Epithelial cell of proximal tubule (primary cell): Measurements from ENCODE around the gene SOAT2. TPM values are rescaled to one million over a fixed set of nuclear protein-coding genes. Genes with fewer than 3 reads are reported as not detected.
A peak's percentile ranks its signal among the peaks of the same experiment; 100 is the strongest.

ENCODE experiments used
- DNase-seq: peaks from one replicate; pipeline ENCODE4 v3.0.0-alpha.2; 2011; ENCODE audit warnings: low read depth
- H3K4me3 ChIP-seq: 2 replicates; pipeline ENCODE4 v1.5.1; 2011; ENCODE audit warnings: low read depth, mild to moderate bottlenecking, low read length
- CTCF ChIP-seq: conservative IDR thresholded peaks from 2 replicates; pipeline ENCODE4 v1.5.1; 2012; ENCODE audit warnings: low read depth, mild to moderate bottlenecking, low read length
- total RNA-seq: library from RNA; depleted of rRNA; stranded (reverse); fragments of >200 nt; gene quantifications from 2 replicates; pipeline ENCODE4 v1.2.3, GENCODE V29; 2015

SOAT2 gene
- total RNA-seq, 1 donor from 2014 or later: not detected

GRCh38 chr12:53097207-53097563 is 6.1 kb upstream of the SOAT2 start:
- peak overlapping the region; percentile 72 for H3K4me3 ChIP-seq
- no peak for DNase-seq
- no peak for TF ChIP-seq CTCF

- TF ChIP-seq CTCF: no peak
- peak within 1 kb of the TSS; percentile 72 for H3K4me3 ChIP-seq
- DNase-seq: no peak
These were observed 5.5 kb upstream of the SOAT2 start, which contains the start of gene IGFBP6 for GRCh38 chr12:53097564-53098353. Gene IGFBP6, plus strand, starts transcription at chr12:53097667. Its CDS starts 51 bp downstream, at chr12:53097718.

GRCh38 chr12:53098354-53098981 is 4.8 kb upstream of the SOAT2 start:
- TF ChIP-seq CTCF: no peak
- peak overlapping the region; percentile 72 for H3K4me3 ChIP-seq
- no peak for DNase-seq

- TF ChIP-seq CTCF: peak; percentile 96
These were observed 4.0 kb upstream of the SOAT2 start for GRCh38 chr12:53099071-53099882.

GRCh38 chr12:53100466-53101151 is 2.7 kb upstream of the SOAT2 start:
- H3K4me3 ChIP-seq: no peak overlapping the region
- no peak for DNase-seq
- TF ChIP-seq CTCF: no peak

More at GRCh38 chr12:53099071-53099882, 4.0 kb upstream of the SOAT2 start:
- DNase-seq: no peak
- peak overlapping the region; percentile 72 for H3K4me3 ChIP-seq

- DNase-seq: no peak
- TF ChIP-seq CTCF: no peak
- no peak overlapping the region for H3K4me3 ChIP-seq
These were observed 2.0 kb upstream of the SOAT2 start for GRCh38 chr12:53101266-53101665.
